K562 (cell line): ENCODE measurements around the gene PPP1R14C. TPM values are rescaled to one million over a fixed set of nuclear protein-coding genes. Genes with fewer than 3 reads are reported as not detected.
A peak's percentile ranks its signal among the peaks of the same experiment; 100 is the strongest.

ENCODE experiments used
- DPF2 ChIP-seq: fragments of 450-650 bp; IDR thresholded peaks from 2 replicates; pipeline ENCODE4 v1.6.1; 2016
- GTF2E2 ChIP-seq: fragments of 200-800 bp; sonication (Bioruptor generic); IDR thresholded peaks from 2 replicates; pipeline ENCODE4 v1.6.1; 2016; ENCODE audit warnings: missing genetic modification characterization, missing compliant biosample characterization
- JUN ChIP-seq, 2 experiments: sonication (generic) in 1 of 2; formaldehyde crosslinking in 1 of 2; IDR thresholded peaks; 2 replicates each; pipeline versions ENCODE4 v1.6.1 to v1.8.0; 2012 to 2022; ENCODE audit warnings: borderline replicate concordance in 2 of 2, mild to moderate bottlenecking in 2 of 2, improper control_type of control experiment in 1 of 2, low read depth in 1 of 2, low read length in 1 of 2, missing genetic modification reagents in 1 of 2
- KDM5B ChIP-seq: fragments of 200-600 bp; sonication (generic); IDR thresholded peaks from 2 replicates; pipeline ENCODE4 v1.6.1; 2012; ENCODE audit warnings: low read depth, mild to moderate bottlenecking, moderate library complexity, low read length, control low read depth, inconsistent platforms; ENCODE audit not compliant: insufficient replicate concordance
- KHSRP ChIP-seq: fragments of 450-650 bp; IDR thresholded peaks from 2 replicates; pipeline ENCODE4 v1.6.1; 2017
- MCM2 ChIP-seq: fragments of 450-650 bp; IDR thresholded peaks from 2 replicates; pipeline ENCODE4 v1.6.1; 2017; ENCODE audit warnings: low read depth, mild to moderate bottlenecking
- MEF2A ChIP-seq: IDR thresholded peaks from 2 replicates; pipeline ENCODE4 v1.6.1; 2011; ENCODE audit warnings: low read depth, mild to moderate bottlenecking, low read length, moderate library complexity; ENCODE audit not compliant: control insufficient read depth
- MTA1 ChIP-seq: fragments of 450-650 bp; IDR thresholded peaks from 2 replicates; pipeline ENCODE4 v1.6.1; 2017; ENCODE audit warnings: borderline replicate concordance
- NFRKB ChIP-seq: fragments of 450-650 bp; IDR thresholded peaks from 2 replicates; pipeline ENCODE4 v1.6.1; 2016; ENCODE audit warnings: low read depth
- RBM17 ChIP-seq: fragments of 200-400 bp; formaldehyde crosslinking; IDR thresholded peaks from 2 replicates; pipeline ENCODE4 v1.6.1; 2017; ENCODE audit warnings: low read depth, mild to moderate bottlenecking, low read length, borderline replicate concordance
- RBM22 ChIP-seq: fragments of 200-400 bp; formaldehyde crosslinking; IDR thresholded peaks from 2 replicates; pipeline ENCODE4 v1.6.1; 2018; ENCODE audit warnings: low read length, low read depth; ENCODE audit not compliant: poor library complexity, severe bottlenecking
- SPI1 ChIP-seq: IDR thresholded peaks from 2 replicates; pipeline ENCODE4 v1.6.1; 2011; ENCODE audit warnings: low read depth, low read length, control low read depth, borderline replicate concordance
- TAF9B ChIP-seq: fragments of 450-650 bp; IDR thresholded peaks from 2 replicates; pipeline ENCODE4 v1.6.1; 2018; ENCODE audit warnings: mild to moderate bottlenecking; ENCODE audit not compliant: partially characterized antibody
- TCFL5 ChIP-seq: fragments of 250-450 bp; sonication (Bioruptor Pico); conservative IDR thresholded peaks from 2 replicates; pipeline ENCODE4 v1.6.1; 2021; ENCODE audit warnings: mild to moderate bottlenecking, moderate library complexity, matching md5 sums
- TEAD4 ChIP-seq, 2 experiments: sonication (generic) in 1 of 2; formaldehyde crosslinking in 1 of 2; IDR thresholded peaks; 2 replicates each; pipeline versions ENCODE4 v1.6.1 to v1.8.0; 2012 to 2022; ENCODE audit warnings: borderline replicate concordance in 1 of 2, inconsistent platforms in 1 of 2, low read length in 1 of 2, mild to moderate bottlenecking in 1 of 2, missing genetic modification reagents in 1 of 2
- TRIM28 ChIP-seq: fragments of 450-650 bp; IDR thresholded peaks from 2 replicates; pipeline ENCODE4 v1.6.1; 2017
- ZNF41 ChIP-seq: fragments of 250-450 bp; sonication (Bioruptor Pico); conservative IDR thresholded peaks from 2 replicates; pipeline ENCODE4 v1.4.0; 2020; ENCODE audit warnings: mild to moderate bottlenecking
- ZNF551 ChIP-seq: fragments of 250-450 bp; sonication (Bioruptor Pico); IDR thresholded peaks from 2 replicates; pipeline ENCODE4 v1.5.0; 2021; ENCODE audit warnings: mild to moderate bottlenecking, moderate library complexity
- ZSCAN29 ChIP-seq: fragments of 450-650 bp; IDR thresholded peaks from 2 replicates; pipeline ENCODE4 v1.6.1; 2017
- polyA plus RNA-seq, 8 experiments: library from polyadenylated mRNA; depleted of rRNA in 4 of 8; stranded (reverse) in 5 of 8; unstranded in 3 of 8; fragments of >200 nt; fragmentation: Nextera tagmentation in 2 of 8; fragmentation: Illumina TruSeq in 1 of 8; extraction: Ambion mirVana in 2 of 8; extraction: Trizol in 1 of 8; gene quantifications; 2 replicates each; pipeline versions ENCODE4 v1.2.1 to v1.2.3, GENCODE V29; 2011 to 2014; ENCODE audit warnings: inconsistent platforms in 1 of 8, missing spikeins in 1 of 8
- total RNA-seq, 7 experiments: library from RNA; depleted of rRNA in 6 of 7; stranded (reverse); fragments of >200 nt in 6 of 7; fragmentation: Illumina TruSeq in 2 of 7; extraction: Trizol in 2 of 7; gene quantifications; 2 replicates each; pipeline versions ENCODE4 v1.2.1 to v1.2.3, GENCODE V29; 2011 to 2021; ENCODE audit warnings: low replicate concordance in 1 of 7
- TF ChIP-seq, protein P1 (sequence below): fragments of 250-450 bp; sonication (Bioruptor Pico); IDR thresholded peaks from 2 replicates; pipeline ENCODE4 v1.4.0; 2020; ENCODE audit warnings: mild to moderate bottlenecking
- TF ChIP-seq, protein P2 (sequence below), 2 experiments: fragments of 450-650 bp in 1 of 2; sonication (generic) in 1 of 2; formaldehyde crosslinking in 1 of 2; IDR thresholded peaks in 1 of 2; conservative IDR thresholded peaks in 1 of 2; 2 replicates each; pipeline versions ENCODE4 v1.6.1 to v1.8.1; 2016 to 2023; ENCODE audit warnings: mild to moderate bottlenecking in 2 of 2, moderate library complexity in 2 of 2, inconsistent platforms in 1 of 2, missing genetic modification reagents in 1 of 2
- TF ChIP-seq, protein P3 (sequence below): sonication (generic); formaldehyde crosslinking; IDR thresholded peaks from 2 replicates; pipeline ENCODE4 v1.8.0; 2022; ENCODE audit warnings: missing genetic modification reagents, mild to moderate bottlenecking, borderline replicate concordance

PPP1R14C gene
- total and polyA plus RNA-seq, 9 of the 15 experiments (the other 6 are each of a cell fraction or from before 2014, with no cell fraction given): 4.5 to 16.6 (median 11.9) TPM

DNA sequence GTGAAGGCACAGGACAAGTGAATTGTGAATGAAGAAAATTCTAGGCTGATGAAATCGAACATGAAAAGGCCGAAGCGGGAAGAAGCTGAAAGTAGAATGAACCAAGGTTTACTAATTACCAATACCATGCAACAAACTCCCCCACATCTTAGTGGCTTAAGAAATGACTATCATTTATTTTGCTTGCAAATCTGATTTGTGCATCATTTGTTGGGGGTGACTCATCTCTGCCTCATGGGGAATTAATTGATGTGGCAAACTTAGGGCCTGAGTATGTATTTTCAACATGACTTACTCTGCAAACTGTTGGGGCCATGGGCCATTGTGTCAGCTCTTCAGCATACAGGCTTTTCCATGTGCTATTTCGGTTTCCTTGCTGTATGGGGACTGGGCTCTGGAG lies 26.8 kb downstream of the PPP1R14C start (continued):
- TF ChIP-seq KHSRP (no peak), TEAD4 (IDR thresholded peaks at IDR 0.05; ENCODE audit: low read length) (0 out of 2 replicates have a peak, but pooled peaks have one; percentile 9), TEAD4 (CRISPR knock-in tag; IDR thresholded peaks at IDR 0.05; ENCODE audit: borderline replicate concordance) (no peak), MTA1 (no peak), ZNF41 (CRISPR knock-in tag) (no peak), RBM22 (no peak), NFRKB (no peak), GTF2E2 (tag) (no peak), DPF2 (peak; percentile 57; the same call in 1 of the 2 replicates), KDM5B (no peak), MCM2 (no peak), TCFL5 (CRISPR knock-in tag) (no peak), TRIM28 (no peak), RBM17 (no peak), TAF9B (no peak), MEF2A (no peak), ZSCAN29 (no peak), SPI1 (no peak), JUN (IDR thresholded peaks at IDR 0.05; ENCODE audit: borderline replicate concordance, low read depth, low read length) (peak; percentile 21; the same call in 1 of the 2 replicates), JUN (CRISPR knock-in tag; IDR thresholded peaks at IDR 0.05; ENCODE audit: borderline replicate concordance) (no peak), ZNF551 (CRISPR knock-in tag) (no peak)
- TF ChIP-seq, protein P1, sequence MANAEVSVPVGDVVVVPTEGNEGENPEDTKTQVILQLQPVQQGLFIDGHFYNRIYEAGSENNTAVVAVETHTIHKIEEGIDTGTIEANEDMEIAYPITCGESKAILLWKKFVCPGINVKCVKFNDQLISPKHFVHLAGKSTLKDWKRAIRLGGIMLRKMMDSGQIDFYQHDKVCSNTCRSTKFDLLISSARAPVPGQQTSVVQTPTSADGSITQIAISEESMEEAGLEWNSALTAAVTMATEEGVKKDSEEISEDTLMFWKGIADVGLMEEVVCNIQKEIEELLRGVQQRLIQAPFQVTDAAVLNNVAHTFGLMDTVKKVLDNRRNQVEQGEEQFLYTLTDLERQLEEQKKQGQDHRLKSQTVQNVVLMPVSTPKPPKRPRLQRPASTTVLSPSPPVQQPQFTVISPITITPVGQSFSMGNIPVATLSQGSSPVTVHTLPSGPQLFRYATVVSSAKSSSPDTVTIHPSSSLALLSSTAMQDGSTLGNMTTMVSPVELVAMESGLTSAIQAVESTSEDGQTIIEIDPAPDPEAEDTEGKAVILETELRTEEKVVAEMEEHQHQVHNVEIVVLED (CRISPR knock-in tag): no peak
- TF ChIP-seq, protein P2, sequence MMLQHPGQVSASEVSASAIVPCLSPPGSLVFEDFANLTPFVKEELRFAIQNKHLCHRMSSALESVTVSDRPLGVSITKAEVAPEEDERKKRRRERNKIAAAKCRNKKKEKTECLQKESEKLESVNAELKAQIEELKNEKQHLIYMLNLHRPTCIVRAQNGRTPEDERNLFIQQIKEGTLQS (IDR thresholded peaks at IDR 0.05): peak; percentile 93
- TF ChIP-seq, protein P2 (CRISPR knock-in tag; conservative IDR thresholded peaks at IDR 0.05): 0 out of 2 replicates have a peak, but pooled peaks have one; percentile 55
- TF ChIP-seq, protein P3, sequence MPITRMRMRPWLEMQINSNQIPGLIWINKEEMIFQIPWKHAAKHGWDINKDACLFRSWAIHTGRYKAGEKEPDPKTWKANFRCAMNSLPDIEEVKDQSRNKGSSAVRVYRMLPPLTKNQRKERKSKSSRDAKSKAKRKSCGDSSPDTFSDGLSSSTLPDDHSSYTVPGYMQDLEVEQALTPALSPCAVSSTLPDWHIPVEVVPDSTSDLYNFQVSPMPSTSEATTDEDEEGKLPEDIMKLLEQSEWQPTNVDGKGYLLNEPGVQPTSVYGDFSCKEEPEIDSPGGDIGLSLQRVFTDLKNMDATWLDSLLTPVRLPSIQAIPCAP (CRISPR knock-in tag): no peak
- TF ChIP-seq, all 486 proteins: peak for 18
